ENCODE data around the gene EDA.

DNA sequence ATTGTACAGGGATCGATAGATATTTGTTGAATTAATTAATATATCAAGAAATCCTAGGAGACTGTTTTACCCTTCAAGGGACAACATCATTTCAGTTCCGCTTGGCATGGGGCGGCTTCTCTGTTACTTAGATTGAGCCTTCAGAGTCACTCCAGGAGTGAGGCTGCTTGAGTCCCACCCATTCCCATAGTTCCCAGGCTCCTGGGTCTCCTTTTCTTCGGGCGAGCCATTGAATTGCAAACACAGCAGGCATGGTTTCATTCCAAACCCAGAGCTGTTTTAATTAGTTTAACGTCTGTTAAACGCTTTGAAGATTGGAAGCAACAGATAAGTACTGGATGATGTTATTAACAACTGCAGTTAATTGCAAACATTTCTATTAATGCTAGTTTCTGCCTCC, 571 bp upstream of the EDA start:
- TF ChIP-seq POLR2A (IDR thresholded peaks at IDR 0.05) (no peak), EP300 (IDR thresholded peaks at IDR 0.05) (no peak)
- TF ChIP-seq, protein P1, sequence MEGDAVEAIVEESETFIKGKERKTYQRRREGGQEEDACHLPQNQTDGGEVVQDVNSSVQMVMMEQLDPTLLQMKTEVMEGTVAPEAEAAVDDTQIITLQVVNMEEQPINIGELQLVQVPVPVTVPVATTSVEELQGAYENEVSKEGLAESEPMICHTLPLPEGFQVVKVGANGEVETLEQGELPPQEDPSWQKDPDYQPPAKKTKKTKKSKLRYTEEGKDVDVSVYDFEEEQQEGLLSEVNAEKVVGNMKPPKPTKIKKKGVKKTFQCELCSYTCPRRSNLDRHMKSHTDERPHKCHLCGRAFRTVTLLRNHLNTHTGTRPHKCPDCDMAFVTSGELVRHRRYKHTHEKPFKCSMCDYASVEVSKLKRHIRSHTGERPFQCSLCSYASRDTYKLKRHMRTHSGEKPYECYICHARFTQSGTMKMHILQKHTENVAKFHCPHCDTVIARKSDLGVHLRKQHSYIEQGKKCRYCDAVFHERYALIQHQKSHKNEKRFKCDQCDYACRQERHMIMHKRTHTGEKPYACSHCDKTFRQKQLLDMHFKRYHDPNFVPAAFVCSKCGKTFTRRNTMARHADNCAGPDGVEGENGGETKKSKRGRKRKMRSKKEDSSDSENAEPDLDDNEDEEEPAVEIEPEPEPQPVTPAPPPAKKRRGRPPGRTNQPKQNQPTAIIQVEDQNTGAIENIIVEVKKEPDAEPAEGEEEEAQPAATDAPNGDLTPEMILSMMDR (IDR thresholded peaks at IDR 0.05), result no peak
